ENCODE data around the gene ZNF385D.

Gene ZNF385D

DNA sequence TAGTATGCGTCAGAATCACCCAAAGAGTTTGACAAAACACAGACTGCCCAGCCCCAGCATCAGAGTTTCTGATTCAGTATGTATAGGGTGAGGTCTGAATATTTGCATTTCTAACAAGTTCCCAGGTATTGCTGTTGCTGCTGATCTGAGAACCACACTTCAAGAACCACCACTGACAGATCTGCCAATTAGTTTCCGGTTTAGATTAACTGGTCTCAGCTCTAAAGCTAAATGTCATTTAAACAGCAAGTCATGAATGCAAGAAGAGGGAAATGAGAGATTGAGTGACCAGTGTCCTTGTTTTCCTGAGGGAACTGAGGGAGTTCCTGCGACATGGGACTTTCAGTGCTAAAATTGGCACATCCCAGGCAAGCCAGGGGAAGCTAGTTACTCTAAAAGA is 305.0 kb downstream of the ZNF385D start:
- Histone ChIP-seq H3K27me3 (replicated peaks; ENCODE audit: control insufficient read depth, insufficient read depth, low read length) (no peaks in the 10 kb centered on the region), H3K36me3 (ENCODE audit: control insufficient read depth, insufficient read depth, low read length) (no peaks in the 10 kb centered on the region), H3K4me3 (replicated peaks; ENCODE audit: low read depth, low read length) (no peak overlapping the region)
- TF ChIP-seq, protein P1, sequence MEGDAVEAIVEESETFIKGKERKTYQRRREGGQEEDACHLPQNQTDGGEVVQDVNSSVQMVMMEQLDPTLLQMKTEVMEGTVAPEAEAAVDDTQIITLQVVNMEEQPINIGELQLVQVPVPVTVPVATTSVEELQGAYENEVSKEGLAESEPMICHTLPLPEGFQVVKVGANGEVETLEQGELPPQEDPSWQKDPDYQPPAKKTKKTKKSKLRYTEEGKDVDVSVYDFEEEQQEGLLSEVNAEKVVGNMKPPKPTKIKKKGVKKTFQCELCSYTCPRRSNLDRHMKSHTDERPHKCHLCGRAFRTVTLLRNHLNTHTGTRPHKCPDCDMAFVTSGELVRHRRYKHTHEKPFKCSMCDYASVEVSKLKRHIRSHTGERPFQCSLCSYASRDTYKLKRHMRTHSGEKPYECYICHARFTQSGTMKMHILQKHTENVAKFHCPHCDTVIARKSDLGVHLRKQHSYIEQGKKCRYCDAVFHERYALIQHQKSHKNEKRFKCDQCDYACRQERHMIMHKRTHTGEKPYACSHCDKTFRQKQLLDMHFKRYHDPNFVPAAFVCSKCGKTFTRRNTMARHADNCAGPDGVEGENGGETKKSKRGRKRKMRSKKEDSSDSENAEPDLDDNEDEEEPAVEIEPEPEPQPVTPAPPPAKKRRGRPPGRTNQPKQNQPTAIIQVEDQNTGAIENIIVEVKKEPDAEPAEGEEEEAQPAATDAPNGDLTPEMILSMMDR (IDR thresholded peaks at IDR 0.05; ENCODE audit: insufficient read depth, low read length, poor library complexity, severe bottlenecking) = no peak
- no peak for DNase-seq (ENCODE audit: extremely low read depth, insufficient read length)

DNA sequence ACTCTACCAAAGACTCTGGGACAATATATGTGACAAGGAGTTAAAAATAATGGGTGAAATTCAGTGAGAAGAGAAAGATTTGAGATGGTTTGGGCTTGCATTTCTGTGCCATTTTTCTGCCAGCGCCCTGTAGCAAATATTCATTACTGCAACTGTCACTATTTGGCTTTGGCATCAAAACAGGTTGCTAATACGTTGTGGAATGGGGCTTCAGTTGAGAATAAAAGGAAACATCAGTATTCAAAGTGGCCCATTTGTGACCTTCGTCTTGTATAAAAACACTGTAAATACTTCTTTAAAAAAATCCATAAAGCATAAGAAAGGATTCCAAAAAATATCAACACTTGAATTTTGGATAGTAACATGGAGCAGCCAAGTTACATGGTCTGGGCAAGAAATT is 309.2 kb downstream of the ZNF385D start:
- TF ChIP-seq, protein P1 (IDR thresholded peaks at IDR 0.05; ENCODE audit: insufficient read depth, low read length, poor library complexity, severe bottlenecking) = no peak
- H3K27me3 ChIP-seq (replicated peaks; ENCODE audit: control insufficient read depth, insufficient read depth, low read length) = no peaks in the 10 kb centered on the region

DNA sequence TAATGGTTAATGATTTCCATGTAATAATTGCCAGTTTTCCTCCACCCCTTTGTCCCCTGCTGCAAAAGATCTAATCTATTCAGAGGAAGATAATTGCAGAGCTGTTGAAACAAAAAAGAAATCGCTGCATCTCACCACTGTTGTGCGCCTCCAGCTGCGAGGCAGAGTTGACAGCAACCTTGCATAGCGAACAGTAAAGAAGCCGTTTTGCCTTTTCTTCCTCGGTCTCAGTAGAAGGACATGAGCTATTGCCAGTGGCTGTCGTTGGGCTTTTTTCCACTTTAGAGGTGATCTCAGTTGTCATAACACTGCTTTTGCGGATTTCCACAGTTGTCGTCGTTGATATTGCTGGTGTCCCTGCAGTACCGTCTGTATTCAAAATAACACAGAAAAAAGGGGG is 314.2 kb downstream of the ZNF385D start:
- TF ChIP-seq, protein P1 (IDR thresholded peaks at IDR 0.05; ENCODE audit: insufficient read depth, low read length, poor library complexity, severe bottlenecking) = no peak
- H3K36me3 ChIP-seq (ENCODE audit: control insufficient read depth, insufficient read depth, low read length) = no peaks in the 10 kb centered on the region
- H3K27me3 ChIP-seq (replicated peaks; ENCODE audit: control insufficient read depth, insufficient read depth, low read length) = no peaks in the 10 kb centered on the region
- no peak overlapping the region for H3K4me3 ChIP-seq (replicated peaks; ENCODE audit: low read depth, low read length)
- DNase-seq (ENCODE audit: extremely low read depth, insufficient read length) = no peak

More for the DNA sequence above, 309.2 kb downstream of the ZNF385D start:
- no peak for DNase-seq (ENCODE audit: extremely low read depth, insufficient read length)
- no peaks in the 10 kb centered on the region for H3K36me3 ChIP-seq (ENCODE audit: control insufficient read depth, insufficient read depth, low read length)
- H3K4me3 ChIP-seq (replicated peaks; ENCODE audit: low read depth, low read length) = no peak overlapping the region

DNA sequence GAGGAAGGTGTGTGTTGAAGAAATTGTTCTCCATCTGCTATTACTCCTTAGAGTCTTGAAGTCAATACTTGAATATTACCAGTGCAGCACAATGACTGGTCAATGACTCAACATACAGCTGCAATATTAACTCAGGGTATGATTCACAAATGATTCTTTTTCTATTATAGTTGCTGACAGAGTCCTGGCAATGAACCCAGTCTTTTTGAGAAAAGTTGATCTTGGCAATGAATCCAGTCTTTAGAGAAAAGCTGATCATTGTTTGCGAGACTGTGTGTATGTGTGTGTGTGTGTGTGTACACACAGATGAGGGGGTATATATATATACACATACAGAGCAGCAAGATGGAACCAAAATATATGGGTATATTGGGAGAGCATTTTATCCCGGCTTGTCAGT is 315.1 kb downstream of the ZNF385D start:
- H3K27me3 ChIP-seq (replicated peaks; ENCODE audit: control insufficient read depth, insufficient read depth, low read length) = no peaks in the 10 kb centered on the region
- no peak overlapping the region for H3K4me3 ChIP-seq (replicated peaks; ENCODE audit: low read depth, low read length)
- TF ChIP-seq, protein P1 (IDR thresholded peaks at IDR 0.05; ENCODE audit: insufficient read depth, low read length, poor library complexity, severe bottlenecking) = no peak
- no peak for DNase-seq (ENCODE audit: extremely low read depth, insufficient read length)
- H3K36me3 ChIP-seq (ENCODE audit: control insufficient read depth, insufficient read depth, low read length) = no peaks in the 10 kb centered on the region

DNA sequence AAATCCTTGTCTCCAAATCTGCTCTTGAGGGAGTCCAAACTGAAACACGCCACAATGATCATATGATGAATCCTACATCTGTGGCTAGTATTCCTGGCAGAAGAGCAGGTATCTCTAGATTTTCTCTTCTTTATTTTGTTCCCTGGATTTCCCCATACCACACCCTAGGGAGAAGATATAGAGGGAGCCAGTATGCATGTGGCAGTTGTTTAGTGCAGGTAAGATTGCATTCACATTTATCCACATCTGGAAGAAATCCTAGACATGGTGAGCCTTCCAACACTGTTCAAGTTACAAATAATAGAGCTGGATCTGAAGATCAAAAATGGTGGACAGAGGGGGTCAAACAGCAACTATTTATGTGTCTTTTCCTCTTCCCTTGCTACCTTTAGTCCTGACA is 316.7 kb downstream of the ZNF385D start:
- Histone ChIP-seq H3K36me3 (ENCODE audit: control insufficient read depth, insufficient read depth, low read length) (no peaks in the 10 kb centered on the region), H3K4me3 (replicated peaks; ENCODE audit: low read depth, low read length) (no peak overlapping the region), H3K27me3 (replicated peaks; ENCODE audit: control insufficient read depth, insufficient read depth, low read length) (no peaks in the 10 kb centered on the region)
- TF ChIP-seq, protein P1 (IDR thresholded peaks at IDR 0.05; ENCODE audit: insufficient read depth, low read length, poor library complexity, severe bottlenecking) = no peak
- DNase-seq (ENCODE audit: extremely low read depth, insufficient read length) = no peak

DNA sequence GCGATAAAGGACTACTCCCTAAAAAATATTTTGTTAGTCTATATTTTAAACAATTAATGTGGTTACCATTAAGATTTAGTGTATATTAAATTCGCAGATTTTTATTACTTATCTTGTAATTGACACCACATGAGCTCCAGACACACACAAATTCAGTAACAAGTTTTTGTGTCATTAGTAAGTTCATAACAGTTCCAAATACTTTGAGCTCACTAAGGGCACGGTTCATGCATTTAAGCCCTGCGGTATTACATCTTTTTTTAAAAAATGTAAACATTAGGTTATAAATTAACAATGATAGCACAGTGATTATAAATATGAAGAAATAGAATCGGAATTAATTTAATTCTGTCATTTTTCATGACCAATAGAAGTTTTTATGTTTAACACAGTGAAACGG is 317.3 kb downstream of the ZNF385D start:
- no peaks in the 10 kb centered on the region for H3K36me3 ChIP-seq (ENCODE audit: control insufficient read depth, insufficient read depth, low read length)
- DNase-seq (ENCODE audit: extremely low read depth, insufficient read length) = no peak
- no peak overlapping the region for H3K4me3 ChIP-seq (replicated peaks; ENCODE audit: low read depth, low read length)
- TF ChIP-seq, protein P1 (IDR thresholded peaks at IDR 0.05; ENCODE audit: insufficient read depth, low read length, poor library complexity, severe bottlenecking) = no peak
- no peaks in the 10 kb centered on the region for H3K27me3 ChIP-seq (replicated peaks; ENCODE audit: control insufficient read depth, insufficient read depth, low read length)

All from GM06990 (cell line).